GM23338 (cell line): ENCODE results near the gene SOAT2. TPM values are rescaled to one million over a fixed set of nuclear protein-coding genes. Genes with fewer than 3 reads are reported as not detected.

ENCODE experiments used
- ATAC-seq: fragments of 200-7000 bp; cut with Tn5 transposase; 3 replicates; pipeline ENCODE4 v1.9.1; 2020
- DNase-seq: peaks from one replicate; pipeline ENCODE4 v3.0.0-alpha.2; 2015; ENCODE audit warnings: low spot score
- H2AFZ ChIP-seq: fragments of 200-600 bp; sonication (generic); 2 replicates; pipeline ENCODE4 v1.8.0; 2016; ENCODE audit warnings: antibody characterized with exemption, mild to moderate bottlenecking, moderate library complexity
- H3F3A ChIP-seq: fragments of 200-600 bp; sonication (generic); replicated peaks from 2 replicates; pipeline ENCODE4 v1.8.0; 2017; ENCODE audit warnings: antibody characterized with exemption, mixed run types, low read depth
- H3K27ac ChIP-seq: fragments of 200-600 bp; sonication (generic); 2 replicates; pipeline ENCODE4 v1.6.1; 2016; ENCODE audit warnings: low read depth
- H3K27me3 ChIP-seq: fragments of 200-600 bp; sonication (generic); 2 replicates; pipeline ENCODE4 v1.8.0; 2016; ENCODE audit warnings: mild to moderate bottlenecking, mixed run types, moderate library complexity; ENCODE audit not compliant: insufficient read depth
- H3K36me3 ChIP-seq: fragments of 200-600 bp; sonication (generic); 2 replicates; pipeline ENCODE4 v1.8.0; 2016; ENCODE audit warnings: mild to moderate bottlenecking; ENCODE audit not compliant: insufficient read depth
- H3K4me1 ChIP-seq: fragments of 200-600 bp; sonication (generic); 2 replicates; pipeline ENCODE4 v1.8.0; 2016; ENCODE audit warnings: mild to moderate bottlenecking, moderate library complexity; ENCODE audit not compliant: insufficient read depth
- H3K4me2 ChIP-seq: fragments of 200-600 bp; sonication (generic); 2 replicates; pipeline ENCODE4 v1.7.1; 2017; ENCODE audit warnings: mixed run types
- H3K4me3 ChIP-seq: fragments of 200-600 bp; sonication (generic); 2 replicates; pipeline ENCODE4 v1.6.1; 2016; ENCODE audit warnings: mixed run types
- H3K79me2 ChIP-seq: fragments of 200-600 bp; sonication (generic); replicated peaks from 2 replicates; pipeline ENCODE4 v1.8.0; 2017; ENCODE audit warnings: mild to moderate bottlenecking; ENCODE audit not compliant: insufficient read depth
- H3K9me2 ChIP-seq: fragments of 200-600 bp; sonication (generic); 2 replicates; pipeline ENCODE4 v1.8.0; 2017; ENCODE audit not compliant: insufficient read depth
- H4K20me1 ChIP-seq: fragments of 200-600 bp; sonication (generic); replicated peaks from 2 replicates; pipeline ENCODE4 v1.8.0; 2017; ENCODE audit warnings: mild to moderate bottlenecking; ENCODE audit not compliant: insufficient read depth
- H3K27ac Mint-ChIP-seq: 2 replicates; pipeline ENCODE4 v1.8.0; 2020; ENCODE audit warnings: inconsistent platforms, mild to moderate bottlenecking, moderate library complexity, mixed read lengths
- H3K27me3 Mint-ChIP-seq: 3 replicates; pipeline ENCODE4 v1.8.0; 2022; ENCODE audit warnings: low read depth, mild to moderate bottlenecking, moderate library complexity, mixed read lengths, inconsistent platforms; ENCODE audit not compliant: insufficient read depth, poor library complexity
- H3K36me3 Mint-ChIP-seq: 3 replicates; pipeline ENCODE4 v1.8.0; 2021; ENCODE audit warnings: low read depth, mild to moderate bottlenecking, inconsistent platforms, moderate library complexity, mixed read lengths
- H3K4me1 Mint-ChIP-seq: 3 replicates; pipeline ENCODE4 v1.8.0; 2020; ENCODE audit warnings: mild to moderate bottlenecking, inconsistent platforms, mixed read lengths
- H3K4me3 Mint-ChIP-seq: 3 replicates; pipeline ENCODE4 v1.8.0; 2021; ENCODE audit warnings: moderate library complexity, mild to moderate bottlenecking, inconsistent platforms, mixed read lengths
- H3K9me3 Mint-ChIP-seq: 3 replicates; pipeline ENCODE4 v1.8.0; 2020; ENCODE audit warnings: moderate library complexity, mild to moderate bottlenecking, inconsistent platforms, mixed read lengths
- CREB1 ChIP-seq: fragments of 250-450 bp; sonication (Bioruptor Pico); IDR thresholded peaks from 2 replicates; pipeline ENCODE4 v1.5.0; 2020; ENCODE audit warnings: low read depth, mild to moderate bottlenecking, moderate library complexity
- ETS1 ChIP-seq: IDR thresholded peaks from 2 replicates; pipeline ENCODE4 v1.6.1; 2016; ENCODE audit warnings: antibody characterized with exemption
- EZH2 ChIP-seq: fragments of 200-600 bp; sonication (generic); IDR thresholded peaks from one replicate; pipeline ENCODE4 v1.8.0; 2017; ENCODE audit warnings: antibody characterized with exemption, mild to moderate bottlenecking, low read depth; ENCODE audit not compliant: unreplicated experiment
- EZH2phosphoT487 ChIP-seq: fragments of 200-600 bp; sonication (generic); IDR thresholded peaks from one replicate; pipeline ENCODE4 v1.8.1; 2018; ENCODE audit warnings: antibody characterized with exemption; ENCODE audit not compliant: unreplicated experiment
- JUNB ChIP-seq: IDR thresholded peaks from one replicate; pipeline ENCODE4 v1.6.1; 2016; ENCODE audit warnings: antibody characterized with exemption; ENCODE audit not compliant: unreplicated experiment
- NANOG ChIP-seq: IDR thresholded peaks from 2 replicates; pipeline ENCODE4 v1.6.1; 2016; ENCODE audit warnings: antibody characterized with exemption, borderline replicate concordance
- POLR2AphosphoS5 ChIP-seq: IDR thresholded peaks from 2 replicates; pipeline ENCODE4 v1.6.1; 2016; ENCODE audit warnings: antibody characterized with exemption, low read depth
- STAT1 ChIP-seq: IDR thresholded peaks from one replicate; pipeline ENCODE4 v1.6.1; 2016; ENCODE audit warnings: antibody characterized with exemption; ENCODE audit not compliant: unreplicated experiment
- ZNF114 ChIP-seq: fragments of 250-450 bp; sonication (Bioruptor Pico); IDR thresholded peaks from 2 replicates; pipeline ENCODE4 v1.5.0; 2020; ENCODE audit warnings: mild to moderate bottlenecking, moderate library complexity
- ZNF331 ChIP-seq: fragments of 250-450 bp; sonication (Bioruptor Pico); IDR thresholded peaks from 2 replicates; pipeline ENCODE4 v1.5.0; 2020; ENCODE audit warnings: low read depth, mild to moderate bottlenecking, moderate library complexity
- polyA plus RNA-seq: library from polyadenylated mRNA; unstranded; fragments of >200 nt; fragmentation: Nextera tagmentation; extraction: Ambion mirVana; gene quantifications from 2 replicates; pipeline ENCODE4 v1.2.1, GENCODE V29; 2016
- total RNA-seq: library from RNA; depleted of rRNA; stranded (reverse); fragments of >200 nt; shearing (Covaris generic); gene quantifications from 2 replicates; pipeline ENCODE4 v1.2.3, GENCODE V29; 2014
- TF ChIP-seq, protein P1 (sequence below): IDR thresholded peaks from one replicate; pipeline ENCODE4 v1.6.1; 2018; ENCODE audit warnings: antibody characterized with exemption; ENCODE audit not compliant: unreplicated experiment
- TF ChIP-seq, protein P2 (sequence below), 2 experiments: fragments of 200-600 bp in 1 of 2; sonication (generic) in 1 of 2; conservative IDR thresholded peaks; 2 replicates each; pipeline versions ENCODE4 v1.5.1 to v1.6.1; 2016 to 2017; ENCODE audit warnings: antibody characterized with exemption in 2 of 2, low read depth in 2 of 2, mild to moderate bottlenecking in 2 of 2, moderate library complexity in 1 of 2
- TF ChIP-seq, protein P3 (sequence below): fragments of 250-450 bp; sonication (Bioruptor Pico); IDR thresholded peaks from 2 replicates; pipeline ENCODE4 v1.5.0; 2020; ENCODE audit warnings: mild to moderate bottlenecking, moderate library complexity

Gene SOAT2
- total and polyA plus RNA-seq, 2 experiments from 2014 or later, result not detected

- peak overlapping the region; percentile 96 for H3K4me3 ChIP-seq
- peaks cover 23% of the 10 kb centered on the region for H3F3A ChIP-seq
- H3K27me3 ChIP-seq, result peaks cover 26% of the 10 kb centered on the region
- no peak for TF ChIP-seq ZNF331 (CRISPR knock-in tag)
- no peak for TF ChIP-seq NANOG
- TF ChIP-seq EZH2phosphoT487, result no peak
- TF ChIP-seq, protein P1, sequence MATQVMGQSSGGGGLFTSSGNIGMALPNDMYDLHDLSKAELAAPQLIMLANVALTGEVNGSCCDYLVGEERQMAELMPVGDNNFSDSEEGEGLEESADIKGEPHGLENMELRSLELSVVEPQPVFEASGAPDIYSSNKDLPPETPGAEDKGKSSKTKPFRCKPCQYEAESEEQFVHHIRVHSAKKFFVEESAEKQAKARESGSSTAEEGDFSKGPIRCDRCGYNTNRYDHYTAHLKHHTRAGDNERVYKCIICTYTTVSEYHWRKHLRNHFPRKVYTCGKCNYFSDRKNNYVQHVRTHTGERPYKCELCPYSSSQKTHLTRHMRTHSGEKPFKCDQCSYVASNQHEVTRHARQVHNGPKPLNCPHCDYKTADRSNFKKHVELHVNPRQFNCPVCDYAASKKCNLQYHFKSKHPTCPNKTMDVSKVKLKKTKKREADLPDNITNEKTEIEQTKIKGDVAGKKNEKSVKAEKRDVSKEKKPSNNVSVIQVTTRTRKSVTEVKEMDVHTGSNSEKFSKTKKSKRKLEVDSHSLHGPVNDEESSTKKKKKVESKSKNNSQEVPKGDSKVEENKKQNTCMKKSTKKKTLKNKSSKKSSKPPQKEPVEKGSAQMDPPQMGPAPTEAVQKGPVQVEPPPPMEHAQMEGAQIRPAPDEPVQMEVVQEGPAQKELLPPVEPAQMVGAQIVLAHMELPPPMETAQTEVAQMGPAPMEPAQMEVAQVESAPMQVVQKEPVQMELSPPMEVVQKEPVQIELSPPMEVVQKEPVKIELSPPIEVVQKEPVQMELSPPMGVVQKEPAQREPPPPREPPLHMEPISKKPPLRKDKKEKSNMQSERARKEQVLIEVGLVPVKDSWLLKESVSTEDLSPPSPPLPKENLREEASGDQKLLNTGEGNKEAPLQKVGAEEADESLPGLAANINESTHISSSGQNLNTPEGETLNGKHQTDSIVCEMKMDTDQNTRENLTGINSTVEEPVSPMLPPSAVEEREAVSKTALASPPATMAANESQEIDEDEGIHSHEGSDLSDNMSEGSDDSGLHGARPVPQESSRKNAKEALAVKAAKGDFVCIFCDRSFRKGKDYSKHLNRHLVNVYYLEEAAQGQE, result no peak
- TF ChIP-seq, protein P2, sequence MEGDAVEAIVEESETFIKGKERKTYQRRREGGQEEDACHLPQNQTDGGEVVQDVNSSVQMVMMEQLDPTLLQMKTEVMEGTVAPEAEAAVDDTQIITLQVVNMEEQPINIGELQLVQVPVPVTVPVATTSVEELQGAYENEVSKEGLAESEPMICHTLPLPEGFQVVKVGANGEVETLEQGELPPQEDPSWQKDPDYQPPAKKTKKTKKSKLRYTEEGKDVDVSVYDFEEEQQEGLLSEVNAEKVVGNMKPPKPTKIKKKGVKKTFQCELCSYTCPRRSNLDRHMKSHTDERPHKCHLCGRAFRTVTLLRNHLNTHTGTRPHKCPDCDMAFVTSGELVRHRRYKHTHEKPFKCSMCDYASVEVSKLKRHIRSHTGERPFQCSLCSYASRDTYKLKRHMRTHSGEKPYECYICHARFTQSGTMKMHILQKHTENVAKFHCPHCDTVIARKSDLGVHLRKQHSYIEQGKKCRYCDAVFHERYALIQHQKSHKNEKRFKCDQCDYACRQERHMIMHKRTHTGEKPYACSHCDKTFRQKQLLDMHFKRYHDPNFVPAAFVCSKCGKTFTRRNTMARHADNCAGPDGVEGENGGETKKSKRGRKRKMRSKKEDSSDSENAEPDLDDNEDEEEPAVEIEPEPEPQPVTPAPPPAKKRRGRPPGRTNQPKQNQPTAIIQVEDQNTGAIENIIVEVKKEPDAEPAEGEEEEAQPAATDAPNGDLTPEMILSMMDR (conservative IDR thresholded peaks at IDR 0.05; ENCODE audit: low read depth in 2 of 2), result no peak
- no peak for TF ChIP-seq ETS1
- no peak for TF ChIP-seq POLR2AphosphoS5
- no peak for TF ChIP-seq CREB1
- no peak for TF ChIP-seq EZH2
- TF ChIP-seq ZNF114 (CRISPR knock-in tag), result no peak
- TF ChIP-seq STAT1, result no peak
- TF ChIP-seq JUNB, result no peak
- TF ChIP-seq, protein P3, sequence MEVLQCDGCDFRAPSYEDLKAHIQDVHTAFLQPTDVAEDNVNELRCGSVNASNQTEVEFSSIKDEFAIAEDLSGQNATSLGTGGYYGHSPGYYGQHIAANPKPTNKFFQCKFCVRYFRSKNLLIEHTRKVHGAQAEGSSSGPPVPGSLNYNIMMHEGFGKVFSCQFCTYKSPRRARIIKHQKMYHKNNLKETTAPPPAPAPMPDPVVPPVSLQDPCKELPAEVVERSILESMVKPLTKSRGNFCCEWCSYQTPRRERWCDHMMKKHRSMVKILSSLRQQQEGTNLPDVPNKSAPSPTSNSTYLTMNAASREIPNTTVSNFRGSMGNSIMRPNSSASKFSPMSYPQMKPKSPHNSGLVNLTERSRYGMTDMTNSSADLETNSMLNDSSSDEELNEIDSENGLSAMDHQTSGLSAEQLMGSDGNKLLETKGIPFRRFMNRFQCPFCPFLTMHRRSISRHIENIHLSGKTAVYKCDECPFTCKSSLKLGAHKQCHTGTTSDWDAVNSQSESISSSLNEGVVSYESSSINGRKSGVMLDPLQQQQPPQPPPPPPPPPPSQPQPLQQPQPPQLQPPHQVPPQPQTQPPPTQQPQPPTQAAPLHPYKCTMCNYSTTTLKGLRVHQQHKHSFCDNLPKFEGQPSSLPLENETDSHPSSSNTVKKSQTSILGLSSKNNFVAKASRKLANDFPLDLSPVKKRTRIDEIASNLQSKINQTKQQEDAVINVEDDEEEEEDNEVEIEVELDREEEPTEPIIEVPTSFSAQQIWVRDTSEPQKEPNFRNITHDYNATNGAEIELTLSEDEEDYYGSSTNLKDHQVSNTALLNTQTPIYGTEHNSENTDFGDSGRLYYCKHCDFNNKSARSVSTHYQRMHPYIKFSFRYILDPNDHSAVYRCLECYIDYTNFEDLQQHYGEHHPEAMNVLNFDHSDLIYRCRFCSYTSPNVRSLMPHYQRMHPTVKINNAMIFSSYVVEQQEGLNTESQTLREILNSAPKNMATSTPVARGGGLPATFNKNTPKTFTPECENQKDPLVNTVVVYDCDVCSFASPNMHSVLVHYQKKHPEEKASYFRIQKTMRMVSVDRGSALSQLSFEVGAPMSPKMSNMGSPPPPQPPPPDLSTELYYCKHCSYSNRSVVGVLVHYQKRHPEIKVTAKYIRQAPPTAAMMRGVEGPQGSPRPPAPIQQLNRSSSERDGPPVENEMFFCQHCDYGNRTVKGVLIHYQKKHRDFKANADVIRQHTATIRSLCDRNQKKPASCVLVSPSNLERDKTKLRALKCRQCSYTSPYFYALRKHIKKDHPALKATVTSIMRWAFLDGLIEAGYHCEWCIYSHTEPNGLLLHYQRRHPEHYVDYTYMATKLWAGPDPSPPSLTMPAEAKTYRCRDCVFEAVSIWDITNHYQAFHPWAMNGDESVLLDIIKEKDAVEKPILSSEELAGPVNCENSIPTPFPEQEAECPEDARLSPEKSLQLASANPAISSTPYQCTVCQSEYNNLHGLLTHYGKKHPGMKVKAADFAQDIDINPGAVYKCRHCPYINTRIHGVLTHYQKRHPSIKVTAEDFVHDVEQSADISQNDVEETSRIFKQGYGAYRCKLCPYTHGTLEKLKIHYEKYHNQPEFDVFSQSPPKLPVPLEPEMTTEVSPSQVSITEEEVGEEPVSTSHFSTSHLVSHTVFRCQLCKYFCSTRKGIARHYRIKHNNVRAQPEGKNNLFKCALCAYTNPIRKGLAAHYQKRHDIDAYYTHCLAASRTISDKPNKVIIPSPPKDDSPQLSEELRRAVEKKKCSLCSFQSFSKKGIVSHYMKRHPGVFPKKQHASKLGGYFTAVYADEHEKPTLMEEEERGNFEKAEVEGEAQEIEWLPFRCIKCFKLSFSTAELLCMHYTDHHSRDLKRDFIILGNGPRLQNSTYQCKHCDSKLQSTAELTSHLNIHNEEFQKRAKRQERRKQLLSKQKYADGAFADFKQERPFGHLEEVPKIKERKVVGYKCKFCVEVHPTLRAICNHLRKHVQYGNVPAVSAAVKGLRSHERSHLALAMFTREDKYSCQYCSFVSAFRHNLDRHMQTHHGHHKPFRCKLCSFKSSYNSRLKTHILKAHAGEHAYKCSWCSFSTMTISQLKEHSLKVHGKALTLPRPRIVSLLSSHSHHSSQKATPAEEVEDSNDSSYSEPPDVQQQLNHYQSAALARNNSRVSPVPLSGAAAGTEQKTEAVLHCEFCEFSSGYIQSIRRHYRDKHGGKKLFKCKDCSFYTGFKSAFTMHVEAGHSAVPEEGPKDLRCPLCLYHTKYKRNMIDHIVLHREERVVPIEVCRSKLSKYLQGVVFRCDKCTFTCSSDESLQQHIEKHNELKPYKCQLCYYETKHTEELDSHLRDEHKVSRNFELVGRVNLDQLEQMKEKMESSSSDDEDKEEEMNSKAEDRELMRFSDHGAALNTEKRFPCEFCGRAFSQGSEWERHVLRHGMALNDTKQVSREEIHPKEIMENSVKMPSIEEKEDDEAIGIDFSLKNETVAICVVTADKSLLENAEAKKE (CRISPR knock-in tag), result no peak
- peak overlapping the region; percentile 89 for H3K4me3 Mint-ChIP-seq
- no peaks in the 10 kb centered on the region for H4K20me1 ChIP-seq
- H3K9me2 ChIP-seq, result no peaks in the 10 kb centered on the region
- H3K36me3 Mint-ChIP-seq, result no peaks in the 10 kb centered on the region; the same call in 2 of the 3 replicates
- ATAC-seq, result peak; percentile 24
- H3K4me2 ChIP-seq, result peak overlapping the region; percentile 100
- DNase-seq, result peak; percentile 58
- H3K79me2 ChIP-seq, result no peaks in the 10 kb centered on the region
- peaks cover 34% of the 10 kb centered on the region for H3K27me3 Mint-ChIP-seq
- peak overlapping the region; percentile 95 for H2AFZ ChIP-seq
- H3K9me3 Mint-ChIP-seq, result no peaks in the 10 kb centered on the region
- peaks cover 35% of the 10 kb centered on the region for H3K4me1 Mint-ChIP-seq
- H3K36me3 ChIP-seq, result no peaks in the 10 kb centered on the region
- H3K27ac Mint-ChIP-seq, result no peak overlapping the region
- peaks cover 26% of the 10 kb centered on the region for H3K4me1 ChIP-seq
- no peak overlapping the region for H3K27ac ChIP-seq
Observed at GRCh38 chr12:53096089-53096741, 7.1 kb upstream of the SOAT2 start.
